ENCODE measurements around the gene NRBP1.

The NRBP1 gene

DNA sequence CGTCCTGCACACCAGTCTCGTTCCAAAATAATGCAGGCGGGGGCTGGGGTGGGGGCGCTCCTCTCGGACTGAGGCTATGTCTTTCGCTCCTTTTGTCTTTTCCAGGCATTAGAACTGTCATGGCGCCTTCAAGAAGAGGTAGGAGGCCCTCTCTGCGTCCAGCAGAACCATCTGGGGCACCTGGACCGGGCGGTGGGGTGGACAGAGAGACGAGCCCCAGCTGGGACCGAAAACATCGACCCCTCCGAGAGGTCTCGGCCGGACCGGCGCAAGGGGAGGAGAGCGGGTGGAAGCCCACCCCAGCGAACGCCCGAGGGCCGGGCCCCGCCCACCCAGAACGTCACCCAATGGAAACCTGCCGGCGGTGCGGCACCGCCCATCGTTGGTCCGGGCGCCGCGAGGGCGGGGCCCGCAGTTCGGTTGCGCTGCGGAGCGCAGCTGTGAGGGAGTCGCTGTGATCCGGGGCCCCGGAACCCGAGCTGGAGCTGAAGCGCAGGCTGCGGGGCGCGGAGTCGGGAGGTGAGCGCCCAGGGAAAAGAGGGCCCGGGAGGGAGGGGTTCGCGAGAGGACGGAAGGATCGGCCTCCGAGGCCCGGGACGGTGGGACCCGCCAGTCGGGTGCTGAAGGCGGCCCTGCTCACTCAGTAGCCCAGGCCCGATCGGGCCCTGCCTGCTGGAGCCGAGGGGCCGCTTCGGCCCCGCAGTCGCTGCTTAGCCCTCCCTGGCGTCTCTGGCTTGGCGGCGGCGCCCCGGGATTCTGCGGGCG, at the start of gene NRBP1:
TSS of gene NRBP1 (plus strand) at position 419 of the 765 bp plus-strand sequence. CDS start 4,643 bp downstream, outside the sequence.
- peak; percentile 67 for DNase-seq

DNA sequence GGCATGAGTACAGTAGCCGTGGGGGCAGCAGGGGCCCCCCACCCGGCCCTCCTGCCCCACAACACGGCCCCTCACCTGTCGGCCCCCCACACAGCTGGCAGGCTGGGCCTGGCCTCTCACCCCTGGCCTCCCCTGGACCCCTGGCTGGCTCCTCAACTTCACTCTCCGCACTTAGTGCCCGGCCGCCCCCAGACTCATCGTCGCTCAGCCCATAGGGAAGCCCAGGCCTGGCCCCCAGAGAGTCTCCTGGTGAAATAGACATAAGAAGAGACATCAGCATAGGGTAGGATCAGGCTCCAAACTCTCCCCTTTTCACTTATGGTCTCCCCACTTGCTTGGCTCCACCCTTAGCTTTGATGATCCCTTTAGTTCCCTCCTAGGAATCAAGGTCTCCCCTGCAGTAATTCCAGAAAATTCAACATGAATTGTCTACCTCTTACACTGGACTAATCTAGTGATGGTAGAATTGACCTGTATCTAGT, 49.6 kb upstream of the NRBP1 start:
- no peak for DNase-seq

DNA sequence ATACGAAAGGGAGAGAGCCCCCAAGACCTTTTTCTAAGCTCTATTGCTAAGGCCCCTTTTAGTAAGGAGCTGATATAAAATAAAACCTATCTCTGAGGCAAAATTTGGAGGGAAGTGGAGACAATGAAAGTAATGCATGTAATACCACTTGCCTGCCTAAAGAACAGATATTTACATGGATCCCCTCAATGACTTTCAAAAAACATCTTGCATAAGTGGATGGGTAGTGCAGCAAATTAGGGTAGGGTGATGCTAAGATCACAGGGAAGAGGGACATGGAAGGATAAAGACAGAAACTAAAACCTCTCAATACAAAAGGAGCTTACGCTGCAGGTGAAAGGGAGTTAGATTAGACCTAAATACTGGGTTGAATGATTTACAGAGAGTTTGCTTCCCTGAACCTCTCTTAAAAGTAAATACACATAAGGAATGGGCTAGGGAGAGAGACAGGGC, 49.0 kb upstream of the NRBP1 start:
- no peak for DNase-seq

DNA sequence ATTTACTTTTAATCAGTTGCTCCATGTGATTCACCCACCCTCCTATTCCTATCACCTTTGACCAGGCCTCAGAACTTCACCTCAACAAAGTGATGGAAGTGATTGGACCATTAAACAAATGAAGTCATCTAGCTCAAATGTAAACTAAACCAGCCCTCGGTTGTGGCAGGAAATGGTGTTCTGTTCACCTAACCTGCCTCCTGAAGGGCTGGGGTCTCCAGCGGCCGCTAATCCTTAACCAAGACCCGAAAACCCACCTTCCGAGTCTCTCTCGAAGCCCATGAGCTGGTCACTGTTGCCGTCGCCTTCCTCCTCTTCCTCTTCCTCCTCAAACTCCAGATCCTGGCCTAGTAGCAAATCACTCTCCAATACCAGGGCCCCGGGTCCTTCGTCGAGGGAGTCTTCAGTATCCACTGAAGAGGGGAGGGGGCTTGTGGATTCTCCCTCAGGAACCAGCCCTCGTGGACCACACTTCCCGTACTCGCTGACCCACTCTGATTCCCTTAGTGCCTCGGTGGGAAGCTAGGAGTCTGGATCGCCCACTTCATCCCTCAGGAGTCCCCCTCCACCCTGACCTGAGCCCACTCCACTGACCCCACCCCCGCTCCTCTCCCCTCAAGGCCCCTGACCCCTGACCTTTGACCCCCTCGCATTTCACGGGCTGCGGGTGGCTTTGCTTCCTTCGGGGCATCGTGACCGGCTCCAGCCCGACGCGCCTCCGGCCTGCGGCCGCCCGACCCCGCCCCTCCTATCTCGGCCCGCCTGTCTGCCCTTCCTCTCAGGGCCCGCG, 48.4 kb upstream of the NRBP1 start:
- DNase-seq = no peak

DNA sequence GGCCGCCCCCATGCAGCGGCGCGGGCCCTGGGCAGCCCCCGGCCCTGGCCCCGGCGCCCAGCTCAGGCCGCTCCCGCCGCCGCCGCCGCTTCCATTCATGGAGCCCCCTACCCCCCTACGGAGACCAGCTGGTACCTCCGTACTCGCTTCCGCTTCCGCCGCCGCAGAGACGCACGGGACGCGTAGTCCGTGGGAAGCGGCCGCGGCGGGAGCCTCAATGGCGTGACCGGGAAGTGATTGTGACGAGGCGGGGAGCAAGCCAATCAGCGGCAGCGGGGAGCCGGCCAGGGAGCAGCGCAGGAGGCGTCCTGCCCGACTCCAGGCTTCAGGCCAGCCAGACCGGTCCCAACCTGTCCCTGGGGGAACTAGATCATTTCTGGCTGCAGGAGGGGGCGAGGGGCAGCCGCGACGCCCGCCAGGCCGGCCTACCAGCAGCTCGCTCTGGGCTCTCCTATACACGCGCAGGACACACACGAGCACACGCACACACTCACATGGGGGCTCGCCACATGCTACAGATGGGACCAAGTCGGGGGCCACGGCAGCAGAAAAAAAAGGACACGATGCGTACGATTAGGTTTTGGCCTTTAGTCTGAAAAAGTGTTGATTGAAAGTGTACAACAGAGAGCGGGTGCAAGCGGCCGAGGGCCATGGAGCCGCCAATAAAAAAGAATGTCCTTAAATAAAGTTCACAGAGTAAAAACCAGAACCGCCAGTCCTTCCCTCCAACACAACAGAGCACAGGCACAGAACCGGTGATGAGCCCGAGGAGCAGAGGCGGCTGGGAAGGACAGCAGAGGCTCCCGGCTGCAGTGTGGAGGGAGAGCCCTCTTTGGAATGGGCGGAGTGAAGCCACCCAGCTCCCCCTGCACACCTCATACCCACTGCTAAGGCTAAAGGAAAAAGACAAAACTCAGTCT, 47.5 kb upstream of the NRBP1 start, which contains the start of gene ZNF513:
TSS of gene ZNF513 (minus strand) at position 109 of the 920 bp plus-strand sequence. CDS start 208 bp downstream, outside the sequence.
- DNase-seq = peak; percentile 84

DNA sequence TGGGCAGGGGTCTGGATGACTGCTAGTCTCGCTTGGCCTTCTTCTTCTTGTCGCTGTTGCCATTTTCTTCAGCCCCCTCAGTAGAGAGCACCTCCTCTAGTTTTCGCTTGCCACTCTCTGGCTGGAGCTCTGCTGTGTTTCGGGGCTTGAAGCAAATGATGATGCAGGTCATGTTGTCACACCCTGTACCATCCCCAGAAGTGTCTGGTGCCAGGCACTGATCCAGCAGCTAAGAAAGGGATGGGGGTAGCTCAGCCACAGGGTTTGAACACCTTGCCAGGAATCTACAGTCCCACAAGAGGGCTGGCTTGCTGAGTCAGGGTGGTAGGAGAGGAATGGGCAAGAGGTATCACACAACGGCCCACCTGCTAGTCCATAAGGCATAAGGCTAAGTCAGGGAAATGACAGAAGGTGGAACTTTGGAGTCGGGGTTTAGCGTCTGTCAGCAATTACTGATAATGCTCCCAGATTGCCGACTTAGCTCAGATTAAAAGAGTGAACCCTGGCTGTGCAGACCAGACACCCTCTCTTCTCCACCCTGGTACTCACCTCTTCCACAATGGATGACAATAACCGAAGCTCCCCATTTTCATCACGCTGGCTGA, 46.8 kb upstream of the NRBP1 start:
- no peak for DNase-seq

DNA sequence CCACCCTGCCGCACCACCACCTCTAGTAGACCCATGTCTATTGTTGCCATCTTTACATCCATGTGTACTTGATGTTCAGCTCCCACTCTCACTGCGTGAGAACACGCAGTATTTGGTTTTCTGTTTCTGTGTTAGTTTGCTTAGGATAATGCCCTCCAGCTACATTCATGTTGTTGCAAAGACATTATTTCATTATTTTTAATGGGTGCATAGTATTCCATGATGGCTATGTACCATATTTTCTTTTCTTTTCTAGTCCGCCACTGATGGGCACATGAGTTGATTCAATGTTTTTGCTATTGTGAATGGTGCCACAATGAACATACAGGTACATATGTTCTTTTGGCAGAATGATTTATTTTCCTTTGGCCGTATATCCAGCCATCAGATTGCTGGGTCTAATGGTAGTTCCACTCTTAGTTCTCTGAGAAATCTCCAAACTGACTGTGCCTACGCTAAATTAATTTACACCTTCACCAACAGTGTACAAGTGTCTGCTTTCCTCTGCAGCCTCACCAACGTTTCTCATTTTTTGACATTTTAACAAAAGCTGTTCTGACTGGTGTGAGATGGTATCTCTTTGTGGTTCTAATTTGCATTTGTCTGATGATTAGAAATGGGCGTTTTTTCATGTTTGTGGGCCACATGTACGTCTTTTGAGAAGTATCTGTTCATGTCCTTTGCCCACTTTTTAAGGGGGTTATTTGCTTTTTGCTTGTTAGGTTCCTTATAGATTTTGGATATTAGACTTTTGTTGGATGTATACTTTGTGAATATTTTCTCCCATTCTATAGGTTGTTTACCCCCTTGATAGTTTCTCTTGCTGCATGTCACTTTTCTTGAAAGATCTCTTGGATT, 37.4 kb upstream of the NRBP1 start:
- no peak for DNase-seq

DNA sequence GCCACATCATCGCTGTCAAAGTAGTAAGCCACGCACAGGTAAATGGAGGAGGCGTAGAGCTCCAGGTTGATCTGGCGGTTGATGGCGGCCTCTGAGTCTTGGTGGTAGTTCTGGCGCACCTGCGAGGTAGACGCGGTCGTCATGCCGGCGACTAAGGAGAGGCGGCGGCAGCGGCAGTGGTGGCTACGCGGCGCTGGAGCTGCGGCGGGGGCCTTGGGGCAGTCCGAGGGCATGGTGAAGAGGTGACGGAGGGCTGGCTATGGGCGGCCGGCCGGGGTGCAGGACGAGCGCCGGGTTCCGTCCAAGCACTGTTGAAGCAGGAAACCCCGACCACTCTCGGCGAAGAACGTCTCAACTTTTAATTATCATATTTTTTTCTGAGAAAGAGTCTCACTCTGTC, 35.2 kb upstream of the NRBP1 start:
- no peak for DNase-seq

DNA sequence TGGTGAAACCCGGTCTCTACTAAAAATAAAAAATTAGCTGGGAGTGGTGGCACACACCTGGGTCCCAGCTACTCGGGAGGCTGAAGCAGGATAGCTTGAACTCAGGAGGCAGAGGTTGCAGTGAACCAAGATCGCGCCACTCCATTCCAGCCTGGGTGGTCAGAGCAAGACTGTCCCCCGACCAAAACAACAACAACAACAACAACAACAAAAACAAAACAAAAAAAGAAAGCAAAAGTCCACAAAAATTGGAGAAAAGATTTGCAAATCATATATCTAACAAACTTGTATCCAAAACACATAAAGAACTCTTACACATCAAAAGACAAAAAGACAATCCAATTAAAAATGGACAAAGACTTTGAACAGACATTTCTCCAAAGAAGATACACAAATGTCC, 29.5 kb upstream of the NRBP1 start:
- DNase-seq = no peak

DNA sequence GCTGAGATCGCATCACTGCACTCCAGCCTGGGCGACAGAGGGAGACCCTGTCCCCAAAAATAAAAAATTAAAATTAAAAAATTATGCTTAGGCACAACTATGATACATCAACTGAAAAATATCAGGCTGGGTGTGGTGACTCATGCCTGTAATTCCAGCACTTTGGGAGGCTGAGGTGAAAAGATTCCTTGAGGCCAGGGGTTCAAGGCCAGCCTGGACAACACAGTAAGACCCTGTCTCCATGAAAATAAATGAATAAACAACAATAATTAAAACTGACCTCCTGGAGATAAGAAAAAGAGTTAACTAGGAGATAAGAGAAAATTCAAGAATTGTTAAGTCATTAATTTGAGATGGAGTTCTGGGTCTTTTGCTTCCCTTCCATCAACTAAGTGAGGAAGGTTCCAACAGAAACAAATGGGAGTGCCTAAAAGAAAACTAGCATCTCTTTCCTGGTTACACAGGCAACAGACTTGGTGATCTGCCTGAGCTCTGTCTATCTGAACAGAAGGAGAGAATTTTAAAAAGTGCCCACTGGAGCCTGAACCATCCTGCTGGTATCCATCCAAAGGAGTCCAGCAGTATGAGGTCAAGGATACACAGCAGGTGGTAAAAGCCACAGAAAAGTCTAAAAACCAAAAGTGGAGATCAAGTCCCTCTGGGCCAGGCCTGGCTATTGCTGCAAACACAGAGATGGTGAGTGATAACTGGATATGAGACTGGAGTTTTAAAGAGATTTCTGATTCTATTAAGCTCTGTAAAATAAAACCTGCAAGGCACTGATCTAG, 27.9 kb upstream of the NRBP1 start:
- DNase-seq = no peak

DNA sequence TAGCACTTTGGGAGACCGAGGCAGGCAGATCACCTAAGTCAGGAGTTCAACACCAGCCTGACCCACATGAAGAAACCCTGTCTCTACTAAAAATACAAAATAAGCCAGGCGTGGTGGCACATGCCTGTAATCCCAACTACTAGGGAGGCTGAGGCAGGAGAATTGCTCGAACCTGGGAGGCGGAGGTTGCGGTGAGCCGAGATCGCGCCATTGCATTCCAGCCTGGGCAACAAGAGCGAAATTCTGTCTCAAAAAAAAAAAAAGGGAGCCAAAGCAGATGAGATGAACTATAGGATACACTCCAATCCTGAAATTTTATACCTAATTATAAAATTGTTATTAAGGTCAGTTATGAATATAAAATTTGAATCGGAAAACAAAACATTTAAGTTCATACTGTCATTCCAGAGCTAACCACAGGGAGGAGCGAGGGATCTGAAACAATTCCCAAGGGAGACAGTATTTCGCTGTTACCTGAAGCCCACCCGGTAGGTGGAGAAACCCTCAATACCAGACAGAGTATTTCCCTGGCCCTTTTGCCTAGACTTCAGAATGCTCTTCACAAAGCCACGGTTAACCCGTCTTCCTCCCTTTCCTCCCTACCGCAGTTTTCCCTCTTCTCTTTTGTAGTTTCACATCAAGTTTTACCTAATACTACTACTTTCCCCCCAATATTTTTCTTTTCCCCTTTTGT, 20.5 kb upstream of the NRBP1 start:
- DNase-seq = peak; percentile 30

DNA sequence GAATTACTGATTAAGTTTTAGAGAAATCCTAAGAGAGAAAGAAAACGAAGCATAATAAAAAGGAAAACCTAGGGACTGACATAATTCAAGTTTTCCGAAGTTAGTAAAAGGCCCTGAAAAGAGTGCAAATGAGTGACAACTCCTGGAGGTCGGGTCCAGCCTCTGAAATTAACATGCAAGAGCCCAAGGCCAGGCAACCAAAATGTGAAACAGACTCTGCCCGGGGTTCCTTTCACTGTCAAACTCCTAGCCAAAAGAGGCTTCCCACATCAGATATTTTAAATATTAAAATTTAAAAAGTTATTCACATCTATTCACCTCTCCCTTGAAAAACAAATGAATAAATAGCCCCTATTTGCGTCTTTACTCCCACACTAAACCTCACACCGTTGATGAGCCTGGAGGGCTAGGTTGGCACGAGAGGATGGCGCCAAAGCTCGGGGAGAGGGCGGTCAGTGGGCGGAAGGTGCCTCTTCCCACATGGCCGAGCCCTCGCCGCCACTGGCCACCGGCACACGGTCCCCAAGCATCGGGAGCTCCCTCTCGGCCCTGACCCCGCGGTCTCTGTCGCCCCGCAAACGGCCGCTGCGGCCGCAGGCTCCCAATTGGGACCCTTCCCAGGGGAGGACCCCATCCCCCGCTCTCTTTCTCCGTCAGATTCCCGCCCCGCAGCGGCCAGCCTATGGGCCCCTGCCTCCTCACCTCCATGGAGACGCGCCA, 19.7 kb upstream of the NRBP1 start:
- no peak for DNase-seq

DNA sequence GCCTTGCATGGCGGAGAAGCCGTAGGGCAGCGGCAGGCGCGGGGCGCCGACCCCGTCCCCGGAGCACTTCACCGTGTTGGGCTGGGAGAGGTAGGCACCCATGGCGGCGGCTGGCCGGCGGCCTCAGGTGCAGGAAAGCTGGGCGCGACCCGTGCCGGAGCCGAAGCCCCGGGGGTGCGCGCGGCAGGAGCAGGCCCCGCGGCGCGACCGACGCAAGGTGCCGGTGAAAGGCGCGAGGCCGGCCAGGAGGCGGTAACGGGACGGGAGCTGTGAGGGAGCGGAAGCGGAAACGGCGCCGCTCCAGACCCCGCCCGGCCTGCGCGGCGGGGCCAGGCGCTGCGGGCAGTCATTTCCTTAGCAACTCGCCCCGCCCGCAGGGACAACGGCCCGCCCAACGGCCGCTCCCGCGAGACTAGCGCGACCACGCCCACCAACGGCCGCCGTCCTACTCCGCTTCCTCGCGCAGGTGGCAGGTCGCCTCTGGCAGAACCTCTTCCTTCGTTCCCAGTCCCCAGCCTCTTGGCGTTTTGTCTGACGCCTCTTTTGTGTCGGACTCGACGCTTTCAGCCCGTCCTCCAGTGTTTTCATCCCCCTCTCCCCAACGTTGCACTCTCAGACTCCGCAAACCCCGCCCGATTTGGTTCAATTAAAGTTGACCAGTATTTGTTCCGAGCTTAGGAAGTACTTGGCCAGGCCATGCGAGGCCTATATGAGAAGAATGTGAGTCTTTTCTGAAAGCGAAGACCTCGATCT, 18.9 kb upstream of the NRBP1 start, which contains the start of gene PPM1G:
TSS of gene PPM1G (minus strand) at position 271 of the 753 bp plus-strand sequence. CDS start at position 102, 169 bp downstream.
- DNase-seq = peak; percentile 73

DNA sequence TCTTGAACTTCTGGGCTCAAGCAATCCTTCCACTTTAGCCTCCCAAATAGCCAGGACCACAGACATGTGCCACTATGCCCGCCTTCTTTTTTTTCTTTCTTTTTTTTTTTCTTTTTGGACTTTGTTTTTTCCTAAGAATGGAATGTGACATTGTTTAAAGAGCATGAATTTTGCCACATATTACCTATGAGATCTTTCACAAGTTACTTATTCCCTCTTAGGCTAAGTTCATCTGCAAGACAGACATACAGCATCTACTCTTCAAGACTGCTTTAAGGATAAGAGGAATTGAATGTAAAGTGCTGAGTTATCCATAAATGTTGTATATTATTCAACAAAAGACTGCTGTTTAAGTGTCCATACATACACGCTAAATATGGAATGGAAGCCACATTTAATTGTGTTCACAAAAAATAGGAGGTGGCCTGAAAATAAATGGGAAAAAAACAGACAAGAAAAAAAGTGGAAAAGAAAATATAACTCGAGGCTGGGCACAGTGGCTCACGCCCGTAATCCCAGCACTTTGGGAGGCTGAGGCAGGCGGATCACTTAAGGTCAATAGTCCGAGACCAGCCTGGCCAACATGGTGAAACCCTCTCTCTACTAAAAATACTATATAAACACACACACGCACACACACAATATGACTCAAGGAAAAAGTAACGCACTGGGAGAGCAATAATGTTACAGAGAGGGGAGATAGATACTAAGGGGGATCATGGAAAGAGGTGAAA, 15.8 kb upstream of the NRBP1 start:
- no peak for DNase-seq

DNA sequence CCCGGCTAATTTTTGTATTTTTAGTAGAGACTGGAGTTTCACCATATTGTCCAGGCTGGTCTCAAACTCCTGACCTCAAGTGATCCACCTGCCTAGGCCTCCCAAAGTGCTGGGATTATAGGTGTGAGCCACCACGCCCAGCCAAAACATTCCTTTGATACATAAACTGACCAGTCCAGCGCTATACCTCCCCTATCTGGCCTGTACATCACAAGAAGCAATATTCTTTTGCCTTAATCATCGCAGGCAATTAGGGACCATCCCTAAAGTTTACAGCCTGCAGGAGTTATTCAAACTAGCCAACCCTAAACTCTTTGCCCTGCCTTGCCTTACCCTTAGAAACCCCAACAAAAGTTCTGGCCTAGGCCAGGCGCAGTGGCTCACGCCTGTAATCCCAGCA, 12.3 kb upstream of the NRBP1 start:
- DNase-seq = no peak

DNA sequence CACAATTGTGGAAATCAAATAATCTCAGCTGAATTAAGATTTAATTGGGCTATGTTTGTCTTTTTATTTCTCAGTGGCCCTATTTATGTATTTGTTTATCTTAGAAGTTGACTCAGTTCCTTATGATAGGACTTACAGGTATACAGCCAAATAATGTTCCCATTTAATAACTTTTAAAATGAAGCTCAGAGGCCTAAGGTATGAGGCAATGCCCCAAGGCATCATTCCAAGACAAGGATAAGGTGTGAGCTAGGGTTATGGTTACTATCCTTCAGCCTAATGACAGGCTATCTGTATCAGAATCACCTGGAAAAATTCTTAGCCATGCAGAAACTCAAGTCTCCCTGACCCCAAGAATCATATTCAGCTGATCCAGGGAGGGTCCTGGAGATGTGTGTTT, 7.4 kb upstream of the NRBP1 start:
- no peak for DNase-seq

DNA sequence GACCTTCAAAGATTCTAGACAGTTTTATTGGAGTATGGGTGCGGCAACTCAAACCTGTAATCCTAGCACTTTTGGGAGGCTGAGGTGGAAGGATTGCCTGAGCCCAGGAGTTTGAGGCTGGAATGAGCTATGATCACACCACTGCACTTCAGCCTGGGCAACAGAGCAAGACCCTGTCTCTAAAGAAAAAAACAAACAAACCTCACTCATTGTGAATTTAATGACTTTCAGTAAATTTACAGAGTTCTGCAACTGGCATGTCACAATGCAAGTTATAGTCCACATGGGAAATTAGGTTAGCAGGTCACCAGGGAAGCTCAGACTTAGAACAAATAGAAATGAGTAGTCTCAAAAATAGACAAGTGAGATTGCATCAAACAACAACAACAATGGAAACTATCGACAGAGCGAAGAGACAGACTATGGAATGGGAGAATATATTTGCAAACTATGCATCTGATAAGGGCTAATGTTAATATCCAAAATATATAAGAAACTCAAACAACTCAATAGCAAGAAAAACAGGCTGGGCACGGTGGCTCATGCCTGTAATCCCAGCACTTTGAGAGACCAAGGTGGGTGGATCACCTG, 6.7 kb upstream of the NRBP1 start:
- no peak for DNase-seq
